HG03064 (cell line): ENCODE results near the gene EEF2.

Source experiments
- ATAC-seq: cut with Tn5 transposase; IDR thresholded peaks from one replicate; pipeline ENCODE4 v1.9.1; 2021; ENCODE audit warnings: low read depth; ENCODE audit not compliant: unreplicated experiment

EEF2 gene

GRCh38 chr19:3984908-3985642 lies at the start of gene EEF2:
TSS of gene EEF2 (minus strand) at chr19:3985463. CDS start at chr19:3985380, 83 bp downstream.
- ATAC-seq = no peak

- ATAC-seq = no peak
Observed at GRCh38 chr19:4034048-4035017, 49.1 kb upstream of the EEF2 start.

DNA sequence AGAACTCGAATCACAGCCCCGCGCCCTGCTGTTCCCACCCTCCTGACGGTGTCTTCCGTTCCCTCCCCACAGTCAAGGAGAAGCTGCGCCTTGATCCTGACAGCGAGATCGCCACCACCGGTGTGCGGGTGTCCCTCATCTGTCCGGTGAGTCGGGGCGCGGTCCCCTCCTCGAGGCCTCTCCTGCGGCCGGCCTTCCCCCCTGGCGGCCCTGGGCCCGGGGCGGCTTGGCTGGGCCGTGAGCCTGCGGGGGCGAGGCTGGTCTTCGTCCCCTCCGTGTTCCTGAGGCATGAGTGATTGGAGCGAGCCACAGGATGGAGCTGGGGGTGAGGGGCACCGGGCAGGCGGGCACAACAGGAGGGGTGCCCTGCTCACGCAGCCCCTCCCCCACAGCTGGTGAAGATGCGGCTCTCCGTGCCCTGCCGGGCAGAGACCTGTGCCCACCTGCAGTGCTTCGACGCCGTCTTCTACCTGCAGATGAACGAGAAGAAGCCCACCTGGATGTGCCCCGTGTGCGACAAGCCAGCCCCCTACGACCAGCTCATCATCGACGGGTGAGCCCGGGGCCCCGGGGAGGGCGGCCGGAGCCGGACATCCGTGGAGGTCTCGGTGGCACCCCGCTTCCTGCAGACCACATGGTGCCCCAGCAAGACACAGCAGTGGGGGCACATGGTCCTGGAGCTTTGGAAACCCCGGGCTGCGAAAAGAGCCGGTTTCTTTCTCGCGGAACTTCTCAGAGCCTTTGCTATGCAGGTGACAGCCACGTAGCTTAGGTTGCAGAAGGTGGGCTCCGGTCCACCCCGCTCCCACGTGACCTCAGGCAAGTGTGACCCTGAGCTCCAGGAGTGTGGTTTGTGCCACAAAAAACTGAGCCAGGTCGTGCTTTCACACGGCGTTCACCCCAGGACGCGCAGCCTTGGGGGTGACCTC lies 48.0 kb upstream of the EEF2 start:
- no peak for ATAC-seq

GRCh38 chr19:4032436-4032835 lies 47.2 kb upstream of the EEF2 start:
- no peak for ATAC-seq

GRCh38 chr19:4031420-4031819 lies 46.2 kb upstream of the EEF2 start:
- no peak for ATAC-seq

DNA sequence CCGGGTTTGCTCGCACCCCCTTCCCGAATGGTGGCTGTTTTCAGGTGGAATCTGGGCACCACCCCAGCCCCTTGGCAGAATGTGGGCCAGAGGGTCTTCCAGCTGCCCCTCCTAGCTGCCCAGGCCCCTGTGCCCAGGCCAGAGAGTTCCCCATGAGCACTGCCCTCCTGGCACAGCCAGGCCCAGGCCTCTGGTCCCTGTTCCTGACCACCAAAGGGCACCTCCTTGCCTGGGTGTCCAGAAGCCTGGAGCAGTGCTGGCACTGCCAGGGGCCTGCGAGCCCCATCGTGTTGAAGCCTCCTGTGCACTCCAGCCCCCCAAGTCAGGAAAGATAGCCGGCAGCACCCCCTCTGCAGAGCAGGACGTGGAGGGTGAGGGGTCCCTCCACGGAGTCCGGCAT lies 45.7 kb upstream of the EEF2 start:
- no peak for ATAC-seq

- no peak for ATAC-seq
Observed at GRCh38 chr19:4030552-4030951, 45.3 kb upstream of the EEF2 start.

GRCh38 chr19:4029247-4029614 lies 44.0 kb upstream of the EEF2 start:
- no peak for ATAC-seq

DNA sequence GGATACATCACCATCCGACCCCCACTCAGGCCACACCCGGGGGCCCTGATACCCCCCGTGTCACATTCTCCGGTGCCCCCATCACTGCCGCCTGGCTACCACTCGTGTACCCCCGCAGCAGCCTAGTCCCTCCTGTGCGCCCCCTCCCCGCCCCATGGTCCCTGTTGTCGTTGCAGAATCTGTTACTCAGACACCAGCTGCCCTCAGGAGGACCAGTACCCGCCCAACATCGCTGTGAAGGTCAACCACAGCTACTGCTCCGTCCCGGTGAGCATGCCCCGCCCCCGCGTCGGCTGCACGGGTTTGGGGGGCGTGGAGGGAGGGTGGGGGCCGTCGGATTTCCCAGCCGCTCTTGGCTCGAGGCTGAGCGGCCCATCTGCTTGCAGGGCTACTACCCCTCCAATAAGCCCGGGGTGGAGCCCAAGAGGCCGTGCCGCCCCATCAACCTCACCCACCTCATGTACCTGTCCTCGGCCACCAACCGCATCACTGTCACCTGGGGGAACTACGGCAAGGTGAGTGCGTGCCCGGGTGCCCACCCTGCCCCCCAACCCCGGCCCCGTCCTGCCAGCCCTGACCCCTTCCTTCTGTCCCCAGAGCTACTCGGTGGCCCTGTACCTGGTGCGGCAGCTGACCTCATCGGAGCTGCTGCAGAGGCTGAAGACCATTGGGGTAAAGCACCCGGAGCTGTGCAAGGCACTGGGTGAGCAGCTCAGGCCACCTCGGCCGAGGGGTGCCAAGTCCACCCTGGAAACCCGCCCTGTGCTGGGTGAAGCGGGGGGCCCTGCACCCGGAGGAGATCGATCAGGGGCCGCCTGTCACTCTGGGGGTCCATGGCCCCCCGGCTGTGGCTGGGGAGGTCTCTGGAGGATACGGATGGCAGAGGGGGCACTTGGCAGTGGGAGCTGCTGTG lies 43.3 kb upstream of the EEF2 start:
- no peak for ATAC-seq

DNA sequence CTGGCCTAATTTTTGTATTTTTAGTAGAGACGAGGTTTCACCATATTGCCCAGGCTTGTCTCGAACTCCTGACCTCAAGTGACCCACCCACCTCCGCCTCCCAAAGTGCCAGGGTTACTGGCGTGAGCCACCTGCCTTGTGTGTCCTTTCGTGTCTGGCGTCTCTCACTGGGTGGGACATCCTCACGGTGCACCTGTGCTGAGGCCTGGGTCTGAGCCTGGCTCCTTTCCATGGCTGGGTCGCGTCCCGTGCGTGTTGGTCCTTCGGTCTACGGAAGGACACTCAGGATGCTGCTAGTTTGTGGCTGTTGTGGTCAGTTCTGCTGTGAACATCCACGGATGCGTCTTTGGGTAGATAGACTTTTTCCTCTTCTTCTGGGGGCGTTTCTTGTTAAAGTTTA lies 41.9 kb upstream of the EEF2 start:
- ATAC-seq = no peak

- no peak for ATAC-seq
Observed at GRCh38 chr19:4025317-4025716, 40.1 kb upstream of the EEF2 start.

- ATAC-seq = no peak
Observed at GRCh38 chr19:4023600-4024398, 38.5 kb upstream of the EEF2 start.

DNA sequence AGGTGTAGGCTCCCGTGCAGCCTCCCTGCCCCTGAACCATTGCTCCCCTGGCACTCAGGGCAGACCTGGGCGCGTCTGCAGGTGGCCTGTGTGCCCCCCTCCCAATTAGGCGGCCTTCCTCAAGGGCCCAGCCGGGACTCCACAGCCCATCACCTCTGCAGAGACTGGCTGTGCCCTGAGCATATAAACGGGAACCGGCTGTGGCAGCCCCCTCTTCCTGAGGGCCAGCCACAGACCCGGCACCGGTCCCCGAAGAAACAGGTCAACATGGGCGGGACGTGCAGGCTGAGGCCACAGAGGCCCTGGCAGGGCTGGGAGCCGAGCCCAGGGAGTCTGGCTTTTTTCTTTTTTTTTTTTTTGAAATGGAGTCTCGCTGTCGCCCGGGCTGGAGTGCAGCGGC lies 34.3 kb upstream of the EEF2 start:
- no peak for ATAC-seq

DNA sequence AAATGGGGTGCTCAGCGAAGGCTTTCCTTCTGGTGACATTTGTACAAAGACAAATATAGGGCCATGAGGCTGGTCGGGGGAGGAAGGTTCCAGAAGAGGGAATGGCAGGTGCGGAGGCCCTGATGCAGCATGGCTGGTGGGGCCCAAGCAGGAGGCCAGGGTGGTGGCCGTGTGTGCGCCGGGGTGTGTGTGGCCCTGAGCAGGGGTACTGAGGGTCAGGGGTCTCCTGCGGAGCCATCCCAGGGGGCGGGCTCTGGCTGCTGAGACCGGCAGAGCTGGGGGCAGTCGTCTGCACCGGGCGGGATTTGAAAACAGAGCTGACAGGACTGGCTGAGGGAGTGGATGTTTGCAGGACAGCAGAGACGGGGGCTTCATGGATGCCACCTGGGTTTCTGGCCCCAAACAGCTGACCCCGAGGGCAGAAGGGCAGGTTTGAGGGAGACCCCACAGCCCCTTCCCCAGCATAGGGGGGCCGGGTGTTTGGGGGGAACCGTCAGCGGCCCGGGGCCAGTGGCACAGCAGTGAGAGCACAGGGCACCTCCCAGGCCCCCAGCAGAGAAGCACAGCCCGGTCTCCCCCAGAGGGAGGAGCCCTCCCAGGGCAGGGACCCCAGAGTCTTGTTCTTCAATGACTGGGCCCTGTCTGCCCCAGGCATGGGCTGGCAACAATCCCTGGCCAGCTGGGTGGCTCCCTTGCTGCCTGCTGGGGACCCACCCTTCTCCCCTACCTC lies 33.7 kb upstream of the EEF2 start:
- no peak for ATAC-seq

DNA sequence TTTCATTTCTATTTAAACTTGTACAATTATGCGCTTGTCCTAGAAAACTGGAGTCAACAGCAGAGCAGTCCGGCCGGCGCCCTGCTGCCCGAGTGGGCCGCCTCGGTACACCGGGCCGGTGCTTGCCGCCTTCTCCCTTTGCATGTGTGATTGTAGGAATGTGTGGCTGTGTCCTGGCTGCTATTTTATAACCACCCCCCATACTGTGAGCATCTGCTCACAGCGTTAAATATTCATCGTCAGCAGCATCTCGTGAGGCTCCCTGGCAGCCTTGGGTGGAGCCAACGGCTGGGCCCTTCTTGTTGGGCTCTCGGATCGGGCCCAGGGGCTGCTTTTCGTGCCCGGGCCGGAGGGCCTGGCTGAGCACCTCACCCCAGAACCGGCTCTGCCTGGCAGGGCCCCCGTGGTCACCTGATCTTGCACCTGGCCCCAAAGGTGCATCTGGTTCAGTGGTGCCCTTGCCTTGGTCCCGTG lies 32.9 kb upstream of the EEF2 start:
- ATAC-seq = no peak

- ATAC-seq = no peak
Observed at GRCh38 chr19:4016903-4017638, 31.8 kb upstream of the EEF2 start.

DNA sequence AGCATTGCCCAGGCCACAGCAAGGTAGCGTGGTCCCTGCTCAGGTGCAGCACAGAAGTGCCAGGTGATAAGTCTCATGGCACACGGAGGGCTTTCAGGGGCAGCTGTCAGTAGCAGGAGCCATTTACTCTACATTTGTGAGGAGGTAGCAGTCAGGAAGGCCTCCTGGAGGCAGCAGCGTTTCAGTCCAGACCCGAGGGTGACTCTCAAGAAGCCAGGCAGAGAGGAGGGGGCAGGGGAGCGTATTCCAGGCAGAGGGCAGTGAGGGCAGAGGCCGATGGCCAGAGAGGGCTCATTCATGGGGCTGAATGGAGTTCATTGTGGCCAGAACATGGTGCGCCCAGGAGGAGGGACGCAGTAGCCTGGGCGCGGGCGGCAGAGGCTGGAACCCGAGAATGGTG lies 31.2 kb upstream of the EEF2 start:
- no peak for ATAC-seq
